ENCODE data around the gene MLLT6. TPM values are rescaled to one million over a fixed set of nuclear protein-coding genes. Genes with fewer than 3 reads are reported as not detected.

The MLLT6 gene
- total and polyA plus RNA-seq, 2 of the 13 experiments (the other 11 are each of a cell fraction or from before 2014, with no cell fraction given), result 50.7 to 69.5 TPM

DNA sequence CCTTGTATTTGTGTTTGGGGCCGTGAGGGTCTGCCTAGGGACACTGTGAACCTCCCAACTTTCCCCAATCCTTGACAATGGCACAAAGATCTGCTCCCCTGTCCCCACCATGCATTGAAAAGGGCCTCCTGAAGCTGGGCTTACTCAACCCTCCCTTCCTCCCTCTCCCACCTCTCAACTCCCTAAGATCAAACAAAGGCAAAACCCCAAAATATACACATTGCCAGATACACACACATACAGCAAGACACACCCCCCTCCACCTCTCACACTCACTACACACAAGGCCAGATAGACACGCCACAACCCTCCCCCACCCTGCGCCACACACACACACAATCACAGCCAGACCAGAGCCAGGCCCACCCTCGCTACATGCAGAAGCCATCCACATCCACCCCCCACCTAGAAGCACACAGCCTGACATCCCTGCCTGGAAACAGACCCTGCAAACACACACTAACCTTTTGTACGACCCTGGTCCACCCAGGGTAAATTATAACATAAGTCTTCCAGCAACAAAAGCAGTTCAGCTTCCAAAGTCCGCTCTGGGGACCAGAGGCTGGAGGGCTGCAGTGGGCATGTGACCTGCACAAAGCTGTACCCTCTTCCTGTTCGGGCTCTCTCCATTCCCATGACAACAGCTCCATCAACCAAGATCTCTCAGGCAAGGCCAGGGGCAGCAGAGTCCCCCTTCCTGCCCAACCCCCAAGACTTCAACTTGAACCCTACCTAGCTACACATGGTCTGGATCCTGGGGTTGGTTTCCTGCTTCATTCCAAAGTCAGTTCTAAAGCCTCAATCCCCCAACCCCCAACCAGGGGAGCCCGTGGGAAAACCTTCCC, 41.2 kb downstream of the MLLT6 start (continued):
- TF ChIP-seq JUNB (CRISPR knock-in tag; IDR thresholded peaks at IDR 0.05; ENCODE audit: borderline replicate concordance) (no peak), FLYWCH1 (CRISPR knock-in tag; IDR thresholded peaks at IDR 0.05) (no peak), SP4 (CRISPR knock-in tag; IDR thresholded peaks at IDR 0.05) (no peak; the same call in 1 of the 2 replicates), THAP7 (CRISPR knock-in tag; IDR thresholded peaks at IDR 0.05) (no peak), RBM39 (IDR thresholded peaks at IDR 0.05; ENCODE audit: low read depth, low read length, poor library complexity, severe bottlenecking) (no peak), ZNF253 (CRISPR knock-in tag; IDR thresholded peaks at IDR 0.05; ENCODE audit: borderline replicate concordance) (no peak), ZNF414 (CRISPR knock-in tag; IDR thresholded peaks at IDR 0.05) (peak; percentile 38), ZNF546 (CRISPR knock-in tag; conservative IDR thresholded peaks at IDR 0.05) (no peak), AKAP8 (CRISPR knock-in tag; IDR thresholded peaks at IDR 0.05) (no peak), ZBTB7A (CRISPR knock-in tag; IDR thresholded peaks at IDR 0.05) (peak; percentile 77; the same call in 1 of the 2 replicates), EHMT2 (IDR thresholded peaks at IDR 0.05; ENCODE audit: borderline replicate concordance, low read depth, low read length) (no peak), ZNF713 (CRISPR knock-in tag; IDR thresholded peaks at IDR 0.05) (no peak), TMF1 (CRISPR knock-in tag; IDR thresholded peaks at IDR 0.05; ENCODE audit: low read depth) (no peak), ZBTB42 (CRISPR knock-in tag; IDR thresholded peaks at IDR 0.05) (no peak), ASH2L (IDR thresholded peaks at IDR 0.05; ENCODE audit: insufficient read length, low read depth, low read length) (peak; percentile 75), ZNF280B (CRISPR knock-in tag; IDR thresholded peaks at IDR 0.05; ENCODE audit: borderline replicate concordance) (no peak)
- TF ChIP-seq, protein P1, sequence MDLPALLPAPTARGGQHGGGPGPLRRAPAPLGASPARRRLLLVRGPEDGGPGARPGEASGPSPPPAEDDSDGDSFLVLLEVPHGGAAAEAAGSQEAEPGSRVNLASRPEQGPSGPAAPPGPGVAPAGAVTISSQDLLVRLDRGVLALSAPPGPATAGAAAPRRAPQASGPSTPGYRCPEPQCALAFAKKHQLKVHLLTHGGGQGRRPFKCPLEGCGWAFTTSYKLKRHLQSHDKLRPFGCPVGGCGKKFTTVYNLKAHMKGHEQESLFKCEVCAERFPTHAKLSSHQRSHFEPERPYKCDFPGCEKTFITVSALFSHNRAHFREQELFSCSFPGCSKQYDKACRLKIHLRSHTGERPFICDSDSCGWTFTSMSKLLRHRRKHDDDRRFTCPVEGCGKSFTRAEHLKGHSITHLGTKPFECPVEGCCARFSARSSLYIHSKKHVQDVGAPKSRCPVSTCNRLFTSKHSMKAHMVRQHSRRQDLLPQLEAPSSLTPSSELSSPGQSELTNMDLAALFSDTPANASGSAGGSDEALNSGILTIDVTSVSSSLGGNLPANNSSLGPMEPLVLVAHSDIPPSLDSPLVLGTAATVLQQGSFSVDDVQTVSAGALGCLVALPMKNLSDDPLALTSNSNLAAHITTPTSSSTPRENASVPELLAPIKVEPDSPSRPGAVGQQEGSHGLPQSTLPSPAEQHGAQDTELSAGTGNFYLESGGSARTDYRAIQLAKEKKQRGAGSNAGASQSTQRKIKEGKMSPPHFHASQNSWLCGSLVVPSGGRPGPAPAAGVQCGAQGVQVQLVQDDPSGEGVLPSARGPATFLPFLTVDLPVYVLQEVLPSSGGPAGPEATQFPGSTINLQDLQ (CRISPR knock-in tag; IDR thresholded peaks at IDR 0.05), result no peak
- TF ChIP-seq, protein P2, sequence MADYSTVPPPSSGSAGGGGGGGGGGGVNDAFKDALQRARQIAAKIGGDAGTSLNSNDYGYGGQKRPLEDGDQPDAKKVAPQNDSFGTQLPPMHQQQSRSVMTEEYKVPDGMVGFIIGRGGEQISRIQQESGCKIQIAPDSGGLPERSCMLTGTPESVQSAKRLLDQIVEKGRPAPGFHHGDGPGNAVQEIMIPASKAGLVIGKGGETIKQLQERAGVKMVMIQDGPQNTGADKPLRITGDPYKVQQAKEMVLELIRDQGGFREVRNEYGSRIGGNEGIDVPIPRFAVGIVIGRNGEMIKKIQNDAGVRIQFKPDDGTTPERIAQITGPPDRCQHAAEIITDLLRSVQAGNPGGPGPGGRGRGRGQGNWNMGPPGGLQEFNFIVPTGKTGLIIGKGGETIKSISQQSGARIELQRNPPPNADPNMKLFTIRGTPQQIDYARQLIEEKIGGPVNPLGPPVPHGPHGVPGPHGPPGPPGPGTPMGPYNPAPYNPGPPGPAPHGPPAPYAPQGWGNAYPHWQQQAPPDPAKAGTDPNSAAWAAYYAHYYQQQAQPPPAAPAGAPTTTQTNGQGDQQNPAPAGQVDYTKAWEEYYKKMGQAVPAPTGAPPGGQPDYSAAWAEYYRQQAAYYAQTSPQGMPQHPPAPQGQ (CRISPR knock-in tag; IDR thresholded peaks at IDR 0.05; ENCODE audit: borderline replicate concordance), result peak; percentile 14; the same call in 1 of the 2 replicates
- TF ChIP-seq, protein P3, sequence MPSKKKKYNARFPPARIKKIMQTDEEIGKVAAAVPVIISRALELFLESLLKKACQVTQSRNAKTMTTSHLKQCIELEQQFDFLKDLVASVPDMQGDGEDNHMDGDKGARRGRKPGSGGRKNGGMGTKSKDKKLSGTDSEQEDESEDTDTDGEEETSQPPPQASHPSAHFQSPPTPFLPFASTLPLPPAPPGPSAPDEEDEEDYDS (CRISPR knock-in tag; IDR thresholded peaks at IDR 0.05), result peak; percentile 66

All from HepG2 (cell line).